ENCODE measurements around the gene PAIP2B.

DNA sequence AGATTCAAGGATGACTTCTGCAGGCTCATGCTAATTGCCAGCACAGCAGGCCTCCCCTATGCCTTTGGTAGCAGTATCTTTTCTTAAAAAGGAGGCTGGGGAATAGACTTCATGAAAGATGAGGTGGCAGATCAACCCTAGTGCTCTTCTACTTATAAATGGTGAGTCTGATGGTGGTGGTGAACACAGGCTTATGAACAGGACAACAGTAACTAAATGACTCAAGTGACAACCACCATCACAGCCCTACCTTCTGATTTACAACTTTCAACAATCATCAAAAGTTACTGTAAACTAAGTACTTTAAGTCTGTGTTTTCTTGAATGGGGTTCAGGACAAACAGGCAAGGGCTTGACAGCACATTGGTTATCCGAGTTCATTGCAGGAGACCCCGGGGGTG is 39.3 kb downstream of the PAIP2B start:
- TF ChIP-seq, protein P1, sequence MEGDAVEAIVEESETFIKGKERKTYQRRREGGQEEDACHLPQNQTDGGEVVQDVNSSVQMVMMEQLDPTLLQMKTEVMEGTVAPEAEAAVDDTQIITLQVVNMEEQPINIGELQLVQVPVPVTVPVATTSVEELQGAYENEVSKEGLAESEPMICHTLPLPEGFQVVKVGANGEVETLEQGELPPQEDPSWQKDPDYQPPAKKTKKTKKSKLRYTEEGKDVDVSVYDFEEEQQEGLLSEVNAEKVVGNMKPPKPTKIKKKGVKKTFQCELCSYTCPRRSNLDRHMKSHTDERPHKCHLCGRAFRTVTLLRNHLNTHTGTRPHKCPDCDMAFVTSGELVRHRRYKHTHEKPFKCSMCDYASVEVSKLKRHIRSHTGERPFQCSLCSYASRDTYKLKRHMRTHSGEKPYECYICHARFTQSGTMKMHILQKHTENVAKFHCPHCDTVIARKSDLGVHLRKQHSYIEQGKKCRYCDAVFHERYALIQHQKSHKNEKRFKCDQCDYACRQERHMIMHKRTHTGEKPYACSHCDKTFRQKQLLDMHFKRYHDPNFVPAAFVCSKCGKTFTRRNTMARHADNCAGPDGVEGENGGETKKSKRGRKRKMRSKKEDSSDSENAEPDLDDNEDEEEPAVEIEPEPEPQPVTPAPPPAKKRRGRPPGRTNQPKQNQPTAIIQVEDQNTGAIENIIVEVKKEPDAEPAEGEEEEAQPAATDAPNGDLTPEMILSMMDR (IDR thresholded peaks at IDR 0.05): no peak
- TF ChIP-seq POLR2AphosphoS5 (IDR thresholded peaks at IDR 0.05): no peak

Data from esophagus muscularis mucosa (tissue), 3 donors.